ENCODE results near the gene PADI2. TPM values are rescaled to one million over a fixed set of nuclear protein-coding genes. Genes with fewer than 3 reads are reported as not detected.

Gene PADI2
- total RNA-seq, 2 experiments from 2014 or later: 0.08 TPM; not detected in 1

GRCh38 chr1:17039522-17039921 lies 79.7 kb downstream of the PADI2 start:
- TSS peak; percentile 21 for BruUV-seq (replicated peaks)
- Histone ChIP-seq H3K4me2 (ENCODE audit: low read length) (no peak overlapping the region), H4K20me1 (ENCODE audit: insufficient read depth, low read length) (no peaks in the 10 kb centered on the region), H3K9me2 (ENCODE audit: insufficient read depth, low read length) (no peaks in the 10 kb centered on the region), H3K4me3 (ENCODE audit: low read depth, low read length, poor library complexity, severe bottlenecking) (no peak overlapping the region), H2AFZ (ENCODE audit: low read length) (no peak overlapping the region), H3K4me1 (ENCODE audit: insufficient read depth, low read length, poor library complexity, severe bottlenecking) (no peaks in the 10 kb centered on the region), H3K36me3 (ENCODE audit: insufficient read depth, low read length) (peaks cover 82% of the 10 kb centered on the region), H3K9me3 (ENCODE audit: low read length) (no peaks in the 10 kb centered on the region), H3K79me2 (ENCODE audit: insufficient read depth, low read depth, low read length) (peaks cover 14% of the 10 kb centered on the region; the same call in 1 of the 2 replicates), H3K27ac (ENCODE audit: low read depth, low read length, poor library complexity, severe bottlenecking) (no peak overlapping the region)
- ChIA-PET POLR2A (interaction anchor here (1.1 kb wide), 1 partner anchor 9 kb away, joined by 3 read pairs; no protein-coding TSS in a partner anchor), CTCF (ENCODE audit: unreplicated experiment) (no interaction called here)
- DNase-seq (ENCODE audit: low spot score): no peak
- no peak for TF ChIP-seq EZH2phosphoT487 (IDR thresholded peaks at IDR 0.05; ENCODE audit: borderline replicate concordance, low read depth, low read length)
- TF ChIP-seq, protein P1, sequence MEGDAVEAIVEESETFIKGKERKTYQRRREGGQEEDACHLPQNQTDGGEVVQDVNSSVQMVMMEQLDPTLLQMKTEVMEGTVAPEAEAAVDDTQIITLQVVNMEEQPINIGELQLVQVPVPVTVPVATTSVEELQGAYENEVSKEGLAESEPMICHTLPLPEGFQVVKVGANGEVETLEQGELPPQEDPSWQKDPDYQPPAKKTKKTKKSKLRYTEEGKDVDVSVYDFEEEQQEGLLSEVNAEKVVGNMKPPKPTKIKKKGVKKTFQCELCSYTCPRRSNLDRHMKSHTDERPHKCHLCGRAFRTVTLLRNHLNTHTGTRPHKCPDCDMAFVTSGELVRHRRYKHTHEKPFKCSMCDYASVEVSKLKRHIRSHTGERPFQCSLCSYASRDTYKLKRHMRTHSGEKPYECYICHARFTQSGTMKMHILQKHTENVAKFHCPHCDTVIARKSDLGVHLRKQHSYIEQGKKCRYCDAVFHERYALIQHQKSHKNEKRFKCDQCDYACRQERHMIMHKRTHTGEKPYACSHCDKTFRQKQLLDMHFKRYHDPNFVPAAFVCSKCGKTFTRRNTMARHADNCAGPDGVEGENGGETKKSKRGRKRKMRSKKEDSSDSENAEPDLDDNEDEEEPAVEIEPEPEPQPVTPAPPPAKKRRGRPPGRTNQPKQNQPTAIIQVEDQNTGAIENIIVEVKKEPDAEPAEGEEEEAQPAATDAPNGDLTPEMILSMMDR (conservative IDR thresholded peaks at IDR 0.05; ENCODE audit: low read length): no peak
- intact Hi-C loops (cut with micrococcal nuclease; ENCODE audit: unreplicated experiment): no loop called here

DNA sequence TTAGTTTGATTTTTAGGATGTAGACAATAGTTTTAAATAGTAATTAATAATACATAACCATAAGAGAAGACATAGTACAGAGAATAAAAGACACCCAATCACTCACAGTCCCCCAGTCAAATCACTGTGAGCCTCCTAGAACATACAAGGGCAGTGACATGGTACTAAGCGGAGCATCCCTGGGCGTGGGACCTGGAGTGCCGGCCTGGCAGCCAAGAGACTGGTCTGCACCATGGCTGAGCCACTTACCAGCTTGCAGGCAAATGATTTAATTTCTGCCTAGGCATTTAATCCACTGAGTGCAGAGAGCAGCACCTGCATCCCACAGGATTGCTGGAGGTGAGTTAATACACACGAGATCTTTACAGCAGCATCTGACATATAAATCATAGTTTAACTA lies 85.8 kb downstream of the PADI2 start:
- H3K4me2 ChIP-seq (ENCODE audit: low read length): no peak overlapping the region
- CTCF ChIA-PET (ENCODE audit: unreplicated experiment): no interaction called here
- DNase-seq (ENCODE audit: low spot score): no peak

DNA sequence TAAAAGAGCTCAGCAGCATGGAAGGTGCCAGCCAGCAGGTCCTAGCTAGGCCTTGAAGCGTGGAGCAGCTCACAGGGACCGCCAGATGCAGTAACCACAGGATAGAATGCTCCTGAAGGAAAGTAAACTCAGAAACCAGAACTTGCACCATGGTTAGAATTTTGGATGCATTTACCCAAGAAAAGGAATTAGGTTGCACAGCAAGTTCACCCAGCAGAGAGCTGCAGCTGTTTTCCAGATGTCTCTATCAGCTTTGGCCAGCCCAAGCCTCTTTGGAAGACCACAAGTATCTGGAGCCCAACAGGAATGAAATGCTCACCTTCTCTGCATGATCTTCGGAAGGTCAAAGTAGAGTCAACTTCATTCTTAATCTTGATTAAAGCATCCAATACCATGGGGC lies 86.5 kb downstream of the PADI2 start:
- intact Hi-C loops (cut with micrococcal nuclease; ENCODE audit: unreplicated experiment): loop anchor here (5.0 kb wide), 1 partner anchor 70 kb away; no protein-coding TSS in a partner anchor
- H3K4me3 ChIP-seq (ENCODE audit: low read depth, low read length, poor library complexity, severe bottlenecking): no peak overlapping the region
- H3K36me3 ChIP-seq (ENCODE audit: insufficient read depth, low read length): peaks cover 80% of the 10 kb centered on the region
- CTCF ChIA-PET (ENCODE audit: unreplicated experiment): no interaction called here
- no peak overlapping the region for H2AFZ ChIP-seq (ENCODE audit: low read length)
- no peaks in the 10 kb centered on the region for H4K20me1 ChIP-seq (ENCODE audit: insufficient read depth, low read length)
- no peak for DNase-seq (ENCODE audit: low spot score)
- no peaks in the 10 kb centered on the region for H3K9me2 ChIP-seq (ENCODE audit: insufficient read depth, low read length)
- H3K9me3 ChIP-seq (ENCODE audit: low read length): no peaks in the 10 kb centered on the region
- BruUV-seq (replicated peaks): no TSS peak
- peaks cover 6% of the 10 kb centered on the region; the same call in 1 of the 2 replicates for H3K79me2 ChIP-seq (ENCODE audit: insufficient read depth, low read depth, low read length)
- no peak overlapping the region for H3K4me2 ChIP-seq (ENCODE audit: low read length)
- TF ChIP-seq, protein P1 (conservative IDR thresholded peaks at IDR 0.05; ENCODE audit: low read length): no peak
- no peak for TF ChIP-seq EZH2phosphoT487 (IDR thresholded peaks at IDR 0.05; ENCODE audit: borderline replicate concordance, low read depth, low read length)
- H3K4me1 ChIP-seq (ENCODE audit: insufficient read depth, low read length, poor library complexity, severe bottlenecking): no peaks in the 10 kb centered on the region
- no peak overlapping the region for H3K27ac ChIP-seq (ENCODE audit: low read depth, low read length, poor library complexity, severe bottlenecking)
- POLR2A ChIA-PET: no interaction called here

More for the DNA sequence above, 85.8 kb downstream of the PADI2 start:
- H3K27ac ChIP-seq (ENCODE audit: low read depth, low read length, poor library complexity, severe bottlenecking): no peak overlapping the region
- no peak overlapping the region for H2AFZ ChIP-seq (ENCODE audit: low read length)
- intact Hi-C loops (cut with micrococcal nuclease; ENCODE audit: unreplicated experiment): loop anchor here (5.0 kb wide), 1 partner anchor 71 kb away; no protein-coding TSS in a partner anchor
- peaks cover 10% of the 10 kb centered on the region; the same call in 1 of the 2 replicates for H3K79me2 ChIP-seq (ENCODE audit: insufficient read depth, low read depth, low read length)
- H3K9me3 ChIP-seq (ENCODE audit: low read length): no peaks in the 10 kb centered on the region
- peaks cover 80% of the 10 kb centered on the region for H3K36me3 ChIP-seq (ENCODE audit: insufficient read depth, low read length)
- H3K4me3 ChIP-seq (ENCODE audit: low read depth, low read length, poor library complexity, severe bottlenecking): no peak overlapping the region
- no TSS peak for BruUV-seq (replicated peaks)
- no peaks in the 10 kb centered on the region for H3K4me1 ChIP-seq (ENCODE audit: insufficient read depth, low read length, poor library complexity, severe bottlenecking)
- TF ChIP-seq, protein P1 (conservative IDR thresholded peaks at IDR 0.05; ENCODE audit: low read length): no peak
- no peak for TF ChIP-seq EZH2phosphoT487 (IDR thresholded peaks at IDR 0.05; ENCODE audit: borderline replicate concordance, low read depth, low read length)
- H3K9me2 ChIP-seq (ENCODE audit: insufficient read depth, low read length): no peaks in the 10 kb centered on the region
- POLR2A ChIA-PET: no interaction called here
- no peaks in the 10 kb centered on the region for H4K20me1 ChIP-seq (ENCODE audit: insufficient read depth, low read length)

Measured in OCI-LY7 (cell line).